ENCODE measurements around the gene ABCC1. TPM values are rescaled to one million over a fixed set of nuclear protein-coding genes. Genes with fewer than 3 reads are reported as not detected.
A peak's percentile ranks its signal among the peaks of the same experiment; 100 is the strongest.

The ABCC1 gene
- total and polyA plus RNA-seq, 2 donors from 2014 or later: 4.6 to 29.7 TPM

DNA sequence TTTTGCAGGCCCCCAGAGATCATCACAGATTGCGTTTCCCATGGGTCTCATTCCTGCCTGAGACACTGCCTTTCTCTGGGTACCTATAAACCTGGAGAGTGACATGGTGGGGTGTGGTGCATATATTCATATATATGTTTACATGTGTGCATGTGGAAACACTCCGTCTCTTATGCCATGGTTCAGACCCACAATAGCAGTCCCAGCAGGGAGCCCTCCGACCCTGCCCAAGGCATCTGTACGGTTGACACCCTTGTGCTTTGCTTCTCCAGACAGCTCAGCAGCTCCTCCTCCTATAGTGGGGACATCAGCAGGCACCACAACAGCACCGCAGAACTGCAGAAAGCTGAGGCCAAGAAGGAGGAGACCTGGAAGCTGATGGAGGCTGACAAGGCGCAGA is 157.1 kb downstream of the ABCC1 start:
- Histone ChIP-seq H3K27ac (ENCODE audit: low read depth in 2 of 2, low read length in 2 of 2) (no peak overlapping the region), H3K4me3 (ENCODE audit: low read length in 3 of 3) (no peak overlapping the region), H3K27me3 (ENCODE audit: control insufficient read depth, insufficient read depth, low read length) (no peaks in the 10 kb centered on the region), H3K9ac (ENCODE audit: low read length in 3 of 3) (no peak overlapping the region), H3K9me3 (ENCODE audit: control insufficient read depth in 2 of 3, insufficient read depth in 1 of 3, low read length in 3 of 3) (peaks cover 0 to 3% (median 0%) of the 10 kb centered on the region in 3 donors), H3K36me3 (ENCODE audit: control insufficient read depth in 2 of 3, insufficient read depth in 3 of 3, low read length in 3 of 3) (peaks cover 2 to 13% (median 6%) of the 10 kb centered on the region in 3 donors), H3K4me1 (ENCODE audit: control insufficient read depth in 2 of 3, insufficient read depth in 2 of 3, low read depth in 1 of 3, low read length in 3 of 3) (no peaks in the 10 kb centered on the region)
- no peak for DNase-seq
- FAIRE-seq: no peak
- TF ChIP-seq, protein P1, sequence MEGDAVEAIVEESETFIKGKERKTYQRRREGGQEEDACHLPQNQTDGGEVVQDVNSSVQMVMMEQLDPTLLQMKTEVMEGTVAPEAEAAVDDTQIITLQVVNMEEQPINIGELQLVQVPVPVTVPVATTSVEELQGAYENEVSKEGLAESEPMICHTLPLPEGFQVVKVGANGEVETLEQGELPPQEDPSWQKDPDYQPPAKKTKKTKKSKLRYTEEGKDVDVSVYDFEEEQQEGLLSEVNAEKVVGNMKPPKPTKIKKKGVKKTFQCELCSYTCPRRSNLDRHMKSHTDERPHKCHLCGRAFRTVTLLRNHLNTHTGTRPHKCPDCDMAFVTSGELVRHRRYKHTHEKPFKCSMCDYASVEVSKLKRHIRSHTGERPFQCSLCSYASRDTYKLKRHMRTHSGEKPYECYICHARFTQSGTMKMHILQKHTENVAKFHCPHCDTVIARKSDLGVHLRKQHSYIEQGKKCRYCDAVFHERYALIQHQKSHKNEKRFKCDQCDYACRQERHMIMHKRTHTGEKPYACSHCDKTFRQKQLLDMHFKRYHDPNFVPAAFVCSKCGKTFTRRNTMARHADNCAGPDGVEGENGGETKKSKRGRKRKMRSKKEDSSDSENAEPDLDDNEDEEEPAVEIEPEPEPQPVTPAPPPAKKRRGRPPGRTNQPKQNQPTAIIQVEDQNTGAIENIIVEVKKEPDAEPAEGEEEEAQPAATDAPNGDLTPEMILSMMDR (IDR thresholded peaks at IDR 0.05; ENCODE audit: borderline replicate concordance, extremely low read depth, insufficient read depth): no peak
- intact Hi-C loops (cut with DNase I): no loop called here

DNA sequence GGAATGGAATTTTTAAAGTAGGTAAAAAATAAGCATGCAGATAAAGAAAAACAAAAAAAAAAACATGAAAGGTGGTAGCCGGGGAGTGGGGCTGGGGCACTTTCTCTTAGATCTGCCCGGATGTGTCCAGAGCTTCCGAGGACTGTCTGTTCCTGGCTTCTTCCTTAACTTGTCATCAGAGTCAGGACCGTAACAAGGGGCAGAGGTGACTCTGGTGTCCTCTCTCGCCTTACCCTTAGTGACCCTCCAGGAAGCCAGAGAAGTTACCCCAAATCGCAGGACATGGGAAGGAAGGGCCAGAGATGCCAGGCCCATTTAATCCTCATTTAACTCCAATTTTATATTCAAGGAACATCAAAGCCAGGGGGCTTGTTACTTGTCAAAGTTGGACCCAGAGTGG is 158.4 kb downstream of the ABCC1 start:
- H3K9me3 ChIP-seq (ENCODE audit: control insufficient read depth in 2 of 3, insufficient read depth in 1 of 3, low read length in 3 of 3): no peaks in the 10 kb centered on the region
- no peaks in the 10 kb centered on the region for H3K27me3 ChIP-seq (ENCODE audit: control insufficient read depth, insufficient read depth, low read length)
- DNase-seq (no peak), FAIRE-seq (no peak)
- intact Hi-C loops (cut with DNase I): no loop called here
- TF ChIP-seq, protein P1 (IDR thresholded peaks at IDR 0.05; ENCODE audit: borderline replicate concordance, extremely low read depth, insufficient read depth): no peak
- H3K4me1 ChIP-seq (ENCODE audit: control insufficient read depth in 2 of 3, insufficient read depth in 2 of 3, low read depth in 1 of 3, low read length in 3 of 3): no peaks in the 10 kb centered on the region
- peaks cover 8 to 19% (median 12%) of the 10 kb centered on the region in 3 donors for H3K36me3 ChIP-seq (ENCODE audit: control insufficient read depth in 2 of 3, insufficient read depth in 3 of 3, low read length in 3 of 3)
- no peak overlapping the region for H3K4me3 ChIP-seq (ENCODE audit: low read length in 3 of 3)
- no peak overlapping the region for H3K9ac ChIP-seq (ENCODE audit: low read length in 3 of 3)
- no peak overlapping the region for H3K27ac ChIP-seq (ENCODE audit: low read depth in 2 of 2, low read length in 2 of 2)

DNA sequence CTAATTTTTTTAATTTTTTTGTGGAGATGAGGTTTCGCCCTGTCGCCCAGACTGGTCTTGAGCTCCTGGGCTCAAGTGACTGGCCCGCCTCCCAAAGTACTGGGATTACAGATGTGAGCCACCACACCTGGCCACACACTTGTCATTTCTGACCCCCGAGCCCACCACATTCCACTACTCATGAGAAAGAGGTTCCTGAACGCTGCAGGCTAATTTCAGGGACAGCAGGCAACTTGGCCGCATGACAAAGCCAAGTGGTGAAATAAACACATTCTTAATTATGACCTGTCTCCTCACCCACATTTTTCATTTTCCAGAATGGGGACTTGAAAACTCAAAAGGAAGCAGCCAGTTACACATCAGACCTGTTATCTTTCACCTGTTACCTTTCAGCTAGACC is 159.3 kb downstream of the ABCC1 start:
- no peak for FAIRE-seq
- Histone ChIP-seq H3K27me3 (ENCODE audit: control insufficient read depth, insufficient read depth, low read length) (no peaks in the 10 kb centered on the region), H3K9ac (ENCODE audit: low read length in 3 of 3) (no peak overlapping the region), H3K9me3 (ENCODE audit: control insufficient read depth in 2 of 3, insufficient read depth in 1 of 3, low read length in 3 of 3) (no peaks in the 10 kb centered on the region), H3K36me3 (ENCODE audit: control insufficient read depth in 2 of 3, insufficient read depth in 3 of 3, low read length in 3 of 3) (peaks cover 8 to 20% (median 16%) of the 10 kb centered on the region in 3 donors), H3K4me1 (ENCODE audit: control insufficient read depth in 2 of 3, insufficient read depth in 2 of 3, low read depth in 1 of 3, low read length in 3 of 3) (no peaks in the 10 kb centered on the region), H3K4me3 (ENCODE audit: low read length in 3 of 3) (no peak overlapping the region), H3K27ac (ENCODE audit: low read depth in 2 of 2, low read length in 2 of 2) (no peak overlapping the region)
- intact Hi-C loops (cut with DNase I): no loop called here
- TF ChIP-seq, protein P1 (IDR thresholded peaks at IDR 0.05; ENCODE audit: borderline replicate concordance, extremely low read depth, insufficient read depth): no peak
- peak in 3 of 5 donors; percentile 25 to 39 (median 27) for DNase-seq

All from kidney (tissue), 14 donors.